B cell (primary cell): ENCODE data around the gene ITPK1. TPM values are rescaled to one million over a fixed set of nuclear protein-coding genes. Genes with fewer than 3 reads are reported as not detected.

Source experiments
- ATAC-seq: fragments of 200-7000 bp; cut with Tn5 transposase; one replicate; pipeline ENCODE4 v1.10.0; 2021; ENCODE audit warnings: low read depth, mild to moderate bottlenecking, moderate number of reproducible peaks, moderate library complexity
- CTCF ChIA-PET: fragments of 350-600 bp; sonication (Branson Sonifier 250); formaldehyde crosslinking; loops from one replicate; lab custom pipeline; 2021; ENCODE audit warnings: antibody characterized with exemption, inconsistent platforms; lab: Charles Lee
- POLR2A ChIA-PET: fragments of 350-600 bp; sonication (Branson Sonifier 250); formaldehyde crosslinking; loops from one replicate; lab custom pipeline; 2021; ENCODE audit warnings: antibody characterized with exemption; lab: Charles Lee
- DNase-seq: peaks from one replicate; pipeline ENCODE4 v3.0.0; 2013
- H2AFZ ChIP-seq: 2 replicates; pipeline ENCODE4 v1.6.1; 2012; ENCODE audit warnings: mild to moderate bottlenecking, low read depth, low read length; ENCODE audit not compliant: insufficient read depth, poor library complexity, severe bottlenecking
- H3K27ac ChIP-seq, 2 donors: 1 replicate in 1 of 2; 2 replicates in 1 of 2; pipeline ENCODE4 v1.5.1; 2012 to 2013; ENCODE audit warnings: low read length in 2 of 2, mild to moderate bottlenecking in 2 of 2, moderate library complexity in 1 of 2
- H3K27me3 ChIP-seq, 4 experiments: fragments of 200-600 bp in 1 of 4; sonication (generic) in 1 of 4; replicated peaks in 1 of 4; 1 replicate in 2 of 4; 2 replicates in 2 of 4; pipeline versions ENCODE4 v1.6.1 to v1.7.0; 2013 to 2016; ENCODE audit warnings: low read length in 3 of 4, mild to moderate bottlenecking in 2 of 4, mixed read lengths in 1 of 4, moderate library complexity in 1 of 4; ENCODE audit not compliant: insufficient read depth in 4 of 4, control insufficient read depth in 3 of 4; ENCODE audit errors: control extremely low read depth in 1 of 4
- H3K36me3 ChIP-seq, 2 experiments: replicated peaks in 1 of 2; 1 replicate in 1 of 2; 2 replicates in 1 of 2; pipeline versions ENCODE4 v1.6.1 to v1.7.1; 2013; ENCODE audit warnings: low read length in 1 of 2; ENCODE audit not compliant: insufficient read depth in 2 of 2, control insufficient read depth in 1 of 2; ENCODE audit errors: control extremely low read depth in 1 of 2, extremely low read depth in 1 of 2
- H3K4me1 ChIP-seq, 2 donors: fragments of 200-600 bp in 1 of 2; sonication (generic) in 1 of 2; 1 replicate in 1 of 2; 2 replicates in 1 of 2; pipeline versions ENCODE4 v1.5.1 to v1.6.1; 2013 to 2017; ENCODE audit warnings: low read length in 2 of 2; ENCODE audit not compliant: control insufficient read depth in 2 of 2, insufficient read depth in 2 of 2
- H3K4me2 ChIP-seq: replicated peaks from 2 replicates; pipeline ENCODE3; 2012; ENCODE audit warnings: mild to moderate bottlenecking, low read depth, low read length; ENCODE audit not compliant: poor library complexity, severe bottlenecking
- H3K4me3 ChIP-seq, 5 experiments: fragments of 200-600 bp in 1 of 5; sonication (generic) in 1 of 5; 1 replicate in 3 of 5; 2 replicates in 2 of 5; pipeline versions ENCODE4 v1.5.1 to v1.7.0; 2011 to 2016; ENCODE audit warnings: low read length in 4 of 5, mild to moderate bottlenecking in 4 of 5, low read depth in 2 of 5, control low read depth in 1 of 5, moderate library complexity in 1 of 5; ENCODE audit not compliant: insufficient read depth in 1 of 5; ENCODE audit errors: control extremely low read depth in 1 of 5, extremely low read depth in 1 of 5
- H3K79me2 ChIP-seq: fragments of 200-600 bp; sonication (generic); one replicate; pipeline ENCODE4 v1.6.0; 2016; ENCODE audit warnings: low read length; ENCODE audit not compliant: control insufficient read depth, insufficient read depth
- H3K9ac ChIP-seq: fragments of 200-600 bp; sonication (generic); 2 replicates; pipeline ENCODE4 v1.6.1; 2017; ENCODE audit warnings: mild to moderate bottlenecking, low read length, moderate library complexity
- H3K9me3 ChIP-seq, 3 donors: one replicate each; pipeline versions ENCODE4 v1.6.1 to v1.7.1; 2013; ENCODE audit warnings: low read length in 2 of 3; ENCODE audit not compliant: control insufficient read depth in 2 of 3, insufficient read depth in 1 of 3; ENCODE audit errors: control extremely low read depth in 1 of 3
- H4K20me1 ChIP-seq: 2 replicates; pipeline ENCODE4 v1.6.0; 2012; ENCODE audit warnings: mild to moderate bottlenecking, low read length; ENCODE audit not compliant: insufficient read depth, control insufficient read depth, poor library complexity, severe bottlenecking
- H3K27ac Mint-ChIP-seq: one replicate; pipeline ENCODE4 v1.8.0; 2021; ENCODE audit warnings: mixed read lengths
- H3K27me3 Mint-ChIP-seq: one replicate; pipeline ENCODE4 v1.8.0; 2021; ENCODE audit warnings: mixed read lengths
- H3K4me1 Mint-ChIP-seq: one replicate; pipeline ENCODE4 v1.8.0; 2021; ENCODE audit warnings: mixed read lengths
- H3K4me3 Mint-ChIP-seq: one replicate; pipeline ENCODE4 v1.8.0; 2021; ENCODE audit warnings: mixed read lengths
- H3K9me3 Mint-ChIP-seq: one replicate; pipeline ENCODE4 v1.8.0; 2022; ENCODE audit warnings: mixed read lengths; ENCODE audit not compliant: insufficient read depth
- CTCF ChIP-seq: fragments of 200-600 bp; IDR thresholded peaks from one replicate; pipeline ENCODE4 v1.8.0; 2022; ENCODE audit warnings: antibody characterized with exemption, mild to moderate bottlenecking
- EZH2 ChIP-seq: IDR thresholded peaks from 2 replicates; pipeline ENCODE4 v1.6.1; 2012; ENCODE audit warnings: borderline replicate concordance, low read depth, mild to moderate bottlenecking, moderate library complexity, low read length; ENCODE audit not compliant: insufficient read depth, poor library complexity, severe bottlenecking
- WGBS: methylation state at CpG from one replicate; pipeline ENCODE4 v1.1.5; 2013; ENCODE audit warnings: missing lambda C conversion rate; ENCODE audit not compliant: insufficient coverage; 5-methylcytosine and 5-hydroxymethylcytosine counted together
- intact Hi-C: fragments of 100-400 bp; cut with micrococcal nuclease; formaldehyde crosslinking; loops from one replicate; pipeline ENCODE4 v1.10.0; 2022
- polyA plus RNA-seq: library from polyadenylated mRNA; depleted of rRNA; stranded (reverse); fragments of >200 nt; gene quantifications from 2 replicates; pipeline ENCODE4 v1.2.3, GENCODE V29; 2012
- total RNA-seq, 2 donors: library from RNA; stranded (reverse); fragments of 120-200 nt in 1 of 2; gene quantifications; 1 replicate in 1 of 2; 2 replicates in 1 of 2; pipeline versions ENCODE4 v1.2.3 to v1.2.4, GENCODE V29; 2013 to 2022

Gene ITPK1
- total and polyA plus RNA-seq, 2 donors (not counting 1 experiment from before 2014, with no cell fraction given): 46.0 to 46.9 TPM

DNA sequence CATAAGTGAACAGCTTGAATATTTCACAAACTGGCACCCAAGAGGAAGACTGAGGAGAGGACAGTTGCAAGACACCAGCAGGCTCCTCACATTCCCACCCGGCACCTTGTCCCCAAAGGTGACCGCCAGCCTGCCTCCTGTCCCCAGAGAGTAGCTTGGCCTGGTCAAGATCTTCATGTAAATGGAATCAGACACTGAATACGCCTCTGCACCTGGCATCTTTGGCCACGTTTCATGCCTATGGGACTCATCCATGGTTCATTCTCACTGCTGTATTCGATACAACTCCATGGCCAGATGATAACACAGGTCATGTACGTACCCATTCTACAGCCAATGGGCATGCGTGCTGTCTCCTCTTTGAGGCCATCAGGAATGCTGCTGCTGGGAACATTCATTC is 60.8 kb downstream of the ITPK1 start:
- H4K20me1 ChIP-seq: no peaks in the 10 kb centered on the region
- H3K4me1 ChIP-seq: peaks cover 0 to 13% of the 10 kb centered on the region in 2 donors
- Mint-ChIP-seq H3K27me3 (no peaks in the 10 kb centered on the region), H3K4me3 (no peak overlapping the region), H3K9me3 (no peaks in the 10 kb centered on the region), H3K4me1 (peaks cover 26% of the 10 kb centered on the region), H3K27ac (no peak overlapping the region)
- no peaks in the 10 kb centered on the region for H3K9me3 ChIP-seq
- H3K27me3 ChIP-seq: no peaks in the 10 kb centered on the region
- ATAC-seq (no peak), DNase-seq (no peak)
- no peak overlapping the region for H3K27ac ChIP-seq
- peaks cover 23% of the 10 kb centered on the region for H3K79me2 ChIP-seq
- POLR2A ChIA-PET: no interaction called here
- no peak overlapping the region for H3K4me3 ChIP-seq
- no peak overlapping the region for H3K4me2 ChIP-seq
- H3K9ac ChIP-seq: no peak overlapping the region
- H3K36me3 ChIP-seq: peaks cover 0 to 6% of the 10 kb centered on the region in 2 experiments
- 96% methylated on average over 7 of the region's 7 CpGs for WGBS
- no peak for TF ChIP-seq CTCF
- no peak for TF ChIP-seq EZH2
- H2AFZ ChIP-seq: no peak overlapping the region
- intact Hi-C loops: no loop called here
- CTCF ChIA-PET: no interaction called here

- ChIA-PET POLR2A (no interaction called here), CTCF (no interaction called here)
- H3K27me3 ChIP-seq: no peaks in the 10 kb centered on the region
- H3K79me2 ChIP-seq: peaks cover 23% of the 10 kb centered on the region
- no peak overlapping the region for H3K4me2 ChIP-seq
- WGBS: 77% methylated on average over 5 of the region's 6 CpGs
- peaks cover 0 to 12% of the 10 kb centered on the region in 2 donors for H3K4me1 ChIP-seq
- no peaks in the 10 kb centered on the region for H3K27me3 Mint-ChIP-seq
- TF ChIP-seq EZH2 (no peak), CTCF (no peak)
- peaks cover 25% of the 10 kb centered on the region for H3K4me1 Mint-ChIP-seq
- H3K4me3 ChIP-seq: no peak overlapping the region
- H3K9me3 Mint-ChIP-seq: no peaks in the 10 kb centered on the region
- intact Hi-C loops: no loop called here
- ATAC-seq (peak; percentile 70), DNase-seq (peak; percentile 50)
- no peak overlapping the region for H3K27ac ChIP-seq
- no peak overlapping the region for H3K4me3 Mint-ChIP-seq
- peak overlapping the region; percentile 32 for H3K27ac Mint-ChIP-seq
- H2AFZ ChIP-seq: no peak overlapping the region
- H3K9me3 ChIP-seq: no peaks in the 10 kb centered on the region
- H4K20me1 ChIP-seq: no peaks in the 10 kb centered on the region
- H3K9ac ChIP-seq: no peak overlapping the region
- H3K36me3 ChIP-seq: peaks cover 0 to 6% of the 10 kb centered on the region in 2 experiments
These were observed 61.7 kb downstream of the ITPK1 start for GRCh38 chr14:93054006-93054405.
